ENCODE measurements around the gene IL4R.
"Not testable (repeated sequence)": the region's sequence is repeated elsewhere in the genome, so short reads cannot be mapped to it uniquely, and the experiment has no call there.

Gene IL4R

DNA sequence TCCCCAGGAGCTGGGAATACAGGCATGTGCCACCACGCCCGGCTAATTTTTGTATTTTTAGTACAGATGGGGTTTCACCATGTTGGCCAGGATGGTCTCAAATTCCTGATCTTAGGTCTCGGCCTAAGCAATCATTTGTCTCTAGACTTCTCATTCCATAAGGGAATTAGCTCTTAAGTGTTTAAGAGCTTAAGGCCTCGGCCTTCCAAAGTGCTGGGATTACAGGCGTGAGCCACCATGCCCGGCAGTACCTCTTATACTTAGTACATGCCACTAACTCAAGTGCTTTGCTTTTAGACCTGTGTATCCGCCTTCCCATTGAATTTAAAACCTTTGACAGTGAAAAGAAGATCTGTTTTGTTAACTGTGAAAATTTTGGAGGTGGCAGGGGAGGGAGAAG, 71.6 kb downstream of the IL4R start:
- no peak for DNase-seq

DNA sequence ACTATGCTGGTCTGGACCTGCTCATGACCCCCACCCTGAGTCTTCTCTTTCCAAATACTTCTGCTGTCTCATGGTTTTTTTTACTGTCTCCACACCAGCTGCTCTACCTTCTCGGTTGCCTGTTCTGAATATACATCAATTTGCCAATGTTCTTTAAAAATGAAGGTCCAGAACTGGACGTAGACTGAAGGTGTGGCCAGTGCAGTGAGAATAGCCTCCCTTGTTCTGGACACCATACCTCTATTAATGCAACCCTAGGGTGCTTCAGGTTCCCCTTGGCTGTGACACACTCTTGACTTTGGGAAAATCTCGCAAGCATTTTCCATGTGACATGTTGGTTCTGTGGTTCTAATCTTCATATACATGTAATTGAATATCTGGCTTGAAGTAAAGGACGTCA, 72.9 kb downstream of the IL4R start:
- DNase-seq, result no peak

DNA sequence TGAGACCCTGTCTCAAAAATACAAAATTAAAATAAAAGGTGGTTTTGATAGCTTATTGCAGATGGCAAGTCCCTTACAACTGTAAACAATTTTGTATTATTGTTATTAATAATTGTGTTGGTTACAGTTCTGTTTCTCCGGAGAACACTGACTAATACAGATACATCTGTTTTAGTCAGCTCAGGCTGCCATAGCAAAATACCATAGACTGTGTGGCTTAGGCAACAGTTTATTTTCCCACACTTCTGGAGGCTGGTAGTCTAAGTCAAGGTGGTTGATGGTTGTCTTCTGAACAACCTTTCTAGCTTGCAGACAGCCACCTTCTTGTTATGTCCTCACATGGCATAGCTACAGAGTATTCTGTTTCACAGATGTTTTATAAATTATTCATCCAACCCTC, 74.0 kb downstream of the IL4R start:
- DNase-seq, result no peak

DNA sequence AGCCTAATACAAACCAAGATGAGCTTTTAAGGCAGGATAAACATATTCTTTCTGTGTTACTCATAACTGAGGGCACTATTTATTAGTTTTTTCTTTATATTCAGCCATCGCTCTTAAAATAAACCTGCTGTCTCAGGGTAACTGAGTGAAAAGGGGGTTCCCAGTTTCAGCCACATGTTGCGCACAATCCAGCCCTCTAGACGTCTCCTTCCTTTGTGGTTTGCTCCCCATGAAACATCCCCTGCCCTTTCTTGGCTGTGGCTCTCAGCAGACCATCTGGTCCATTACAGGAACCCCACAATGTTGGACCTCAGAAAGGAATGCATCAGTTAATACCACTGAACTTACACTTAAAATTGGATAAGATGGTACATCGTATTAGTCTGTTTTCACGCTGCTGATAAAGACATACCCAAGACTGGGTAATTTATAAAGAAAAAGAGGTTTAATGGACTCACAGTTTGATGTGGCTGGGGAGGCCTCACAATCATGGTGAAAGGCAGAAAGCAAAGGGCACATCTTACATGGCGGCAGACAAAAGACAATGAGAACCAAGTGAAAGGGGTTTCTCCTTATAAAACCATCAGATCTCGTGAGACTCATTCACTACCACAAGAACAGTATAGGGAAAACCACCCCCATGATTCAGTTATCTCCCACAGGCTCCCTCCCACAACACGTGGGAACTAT, 75.6 kb downstream of the IL4R start:
- DNase-seq, result no peak

DNA sequence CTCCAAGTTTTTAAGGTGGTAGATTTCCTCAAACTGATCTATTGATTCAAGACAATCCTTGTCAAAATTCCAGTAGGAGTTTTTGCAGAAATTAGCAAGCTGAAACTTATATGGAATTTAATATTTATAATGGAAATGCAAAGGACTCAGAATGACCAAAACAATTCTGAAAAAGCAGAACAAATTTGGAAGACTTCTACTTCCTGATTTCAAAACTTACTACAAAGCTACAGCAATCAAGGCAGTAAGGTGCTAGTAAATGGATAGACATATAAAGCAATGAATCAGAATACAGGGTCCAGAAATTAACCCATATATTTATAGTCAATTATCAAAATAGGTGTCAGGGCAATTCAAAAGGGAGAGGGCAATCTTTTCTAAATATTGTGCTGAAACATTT, 76.4 kb downstream of the IL4R start:
- DNase-seq, result no peak

DNA sequence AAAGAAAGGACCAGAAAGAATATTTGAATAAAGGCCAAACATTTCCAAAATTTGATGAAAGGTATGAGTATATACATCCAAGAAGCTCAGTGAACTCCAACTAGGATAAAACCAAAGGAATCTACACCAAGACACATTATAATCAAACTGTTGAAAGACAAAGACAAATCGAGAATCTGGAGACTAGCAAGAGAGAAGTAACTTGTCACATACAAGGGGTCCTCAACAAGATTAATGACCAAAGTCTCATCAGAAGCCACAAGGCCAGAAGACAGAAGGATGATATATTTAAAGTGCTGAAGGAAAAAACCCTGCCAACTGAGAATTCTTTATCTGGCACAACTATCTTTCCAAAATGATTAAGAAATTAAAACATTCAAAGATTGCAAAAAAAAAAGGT, 78.9 kb downstream of the IL4R start:
- DNase-seq, result no peak

DNA sequence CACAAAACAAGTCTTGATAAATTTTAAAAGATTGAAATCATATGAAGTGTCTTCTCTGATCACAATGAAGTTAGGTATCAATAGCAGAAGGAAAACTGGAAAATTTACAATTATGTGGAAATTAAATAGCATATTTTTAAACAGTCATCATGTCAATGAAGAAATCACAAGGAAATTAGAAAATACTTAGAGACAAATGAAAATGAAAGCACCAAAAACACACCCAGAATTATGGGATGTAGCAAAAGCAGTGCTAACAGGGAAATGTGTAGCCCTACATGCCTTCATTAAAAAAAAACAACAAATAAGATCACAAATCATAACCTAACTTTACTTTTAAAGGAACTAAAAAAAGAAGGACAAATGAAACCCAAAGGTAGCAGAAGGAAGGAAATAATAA, 80.7 kb downstream of the IL4R start:
- DNase-seq, result no peak

DNA sequence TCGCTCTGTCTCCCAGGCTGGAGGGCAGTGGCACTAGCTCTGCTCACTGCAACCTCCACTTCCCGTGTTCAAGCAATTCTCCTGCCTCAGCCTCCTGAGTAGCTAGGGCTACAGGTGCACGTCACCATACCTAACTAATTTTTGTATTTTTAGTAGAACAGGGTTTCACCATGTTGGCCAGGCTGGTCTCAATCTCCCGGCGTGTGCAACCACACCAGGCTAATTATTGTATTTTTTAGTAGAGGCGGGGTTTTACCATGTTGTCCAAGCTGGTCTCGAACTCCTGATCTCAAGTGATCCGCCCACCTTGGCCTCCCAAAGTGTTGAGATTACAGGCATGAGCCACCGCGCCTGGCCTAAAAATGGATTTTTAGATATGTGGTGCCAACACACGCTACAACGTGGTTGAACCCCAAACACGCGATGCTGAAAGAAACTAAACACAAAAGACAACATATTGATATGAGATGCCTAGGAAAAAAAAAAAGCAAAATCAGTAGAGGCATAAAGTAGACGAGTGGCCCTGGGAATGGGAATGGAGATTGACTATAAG, 84.6 kb downstream of the IL4R start:
- DNase-seq, result not testable (repeated sequence)

DNA sequence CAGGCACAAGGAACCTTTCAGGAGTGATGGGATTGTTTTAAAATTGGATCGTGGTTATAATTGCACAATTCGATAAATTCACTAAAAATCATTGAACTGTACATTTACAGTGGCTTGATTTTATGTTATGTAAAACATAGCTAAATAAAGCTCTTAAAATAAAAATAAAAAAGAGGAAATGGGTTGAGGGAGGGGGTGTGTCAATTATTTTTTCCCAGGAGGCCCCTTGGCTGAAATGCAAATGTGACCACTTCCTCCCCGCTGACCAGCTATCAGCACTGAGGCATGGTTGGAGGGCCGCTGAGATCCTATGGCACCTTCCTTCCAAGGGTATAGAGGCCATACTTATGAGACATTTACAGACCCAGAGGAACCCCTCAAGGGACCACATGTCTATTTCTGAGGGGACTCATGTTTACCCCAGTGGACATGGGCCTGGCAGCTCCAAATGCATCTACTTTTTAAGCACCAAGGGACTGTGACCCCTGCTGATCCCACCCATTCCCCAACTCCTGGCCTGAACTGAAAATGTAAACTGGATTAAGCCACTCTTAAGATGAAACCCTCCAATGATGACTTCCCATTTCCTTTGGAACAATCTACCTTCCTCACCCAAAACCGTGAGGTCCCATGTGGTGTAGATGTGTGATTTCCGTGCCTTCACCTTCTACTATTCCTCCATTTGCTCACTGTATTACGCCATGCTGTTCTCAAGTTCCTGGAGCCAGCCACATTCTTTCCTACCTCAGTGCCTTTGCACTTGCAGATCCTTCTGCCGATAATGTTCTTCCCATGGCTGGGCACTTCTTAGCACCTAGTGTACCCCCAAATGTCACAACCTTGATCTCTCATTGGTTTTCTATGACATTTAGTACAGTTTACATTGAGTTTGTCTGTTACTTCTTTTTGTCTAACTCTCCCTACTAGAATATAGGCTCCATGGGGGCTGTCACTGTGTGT, 85.4 kb downstream of the IL4R start:
- DNase-seq, result no peak

DNA sequence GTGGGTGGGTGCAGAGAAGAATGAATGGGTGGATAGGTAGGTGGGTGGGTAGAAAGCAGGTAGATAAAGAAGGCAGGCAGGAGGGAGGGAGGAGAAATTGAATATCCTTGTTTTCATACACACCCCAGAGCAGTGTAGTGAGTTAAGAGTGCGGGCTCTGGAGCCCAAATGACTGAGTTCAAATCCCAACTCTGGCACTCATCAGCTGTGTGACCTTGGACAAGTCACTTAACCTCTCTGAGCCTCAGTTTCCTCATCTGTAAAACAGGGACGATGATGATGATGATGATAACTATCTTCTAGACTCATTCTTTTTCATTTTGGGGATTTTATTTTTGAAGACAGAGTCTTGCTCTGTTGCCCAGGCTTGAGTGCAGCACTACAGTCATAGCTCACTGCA, 86.2 kb downstream of the IL4R start:
- no peak for DNase-seq

DNA sequence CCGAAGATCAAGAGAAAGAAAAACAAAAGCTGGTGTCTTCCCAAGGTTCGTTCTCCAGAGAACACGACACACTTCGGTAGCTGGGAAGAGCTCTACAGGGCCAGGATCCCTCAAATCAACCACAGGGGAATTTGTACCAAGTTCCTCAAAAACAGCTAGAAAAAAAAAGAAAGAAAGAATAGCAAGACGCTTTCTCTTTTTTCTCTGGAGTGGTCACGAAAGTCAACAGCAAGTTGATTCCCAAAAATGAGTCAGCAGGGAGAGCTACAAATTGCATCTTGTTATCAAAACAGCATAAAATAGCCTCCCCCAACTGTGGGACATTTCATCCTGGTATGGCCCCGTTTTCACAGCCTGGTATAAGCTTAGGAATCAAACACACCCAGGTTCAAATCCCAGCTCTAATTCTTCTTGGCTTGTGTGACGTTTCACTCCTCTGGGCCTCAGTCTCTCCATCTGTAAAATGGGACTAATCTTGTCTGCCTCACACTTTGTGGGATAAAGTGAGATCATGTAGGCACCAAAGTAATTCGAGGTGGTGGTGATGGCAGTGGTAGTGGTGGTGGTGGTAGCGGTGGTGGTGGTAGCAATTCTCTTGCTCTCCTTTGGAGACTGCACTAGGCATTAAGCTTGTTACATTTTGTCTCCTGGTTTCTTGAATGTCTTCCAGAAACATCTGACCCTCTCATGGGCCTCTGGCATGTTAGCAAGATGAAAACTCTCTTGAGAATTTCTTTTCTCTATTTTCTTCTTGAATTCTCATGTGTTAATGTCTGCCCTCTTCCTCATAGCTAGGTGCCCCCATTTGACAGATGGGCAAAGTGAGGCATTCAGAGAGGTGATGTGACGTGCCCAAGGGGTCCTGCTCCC, 87.2 kb downstream of the IL4R start:
- no peak for DNase-seq

DNA sequence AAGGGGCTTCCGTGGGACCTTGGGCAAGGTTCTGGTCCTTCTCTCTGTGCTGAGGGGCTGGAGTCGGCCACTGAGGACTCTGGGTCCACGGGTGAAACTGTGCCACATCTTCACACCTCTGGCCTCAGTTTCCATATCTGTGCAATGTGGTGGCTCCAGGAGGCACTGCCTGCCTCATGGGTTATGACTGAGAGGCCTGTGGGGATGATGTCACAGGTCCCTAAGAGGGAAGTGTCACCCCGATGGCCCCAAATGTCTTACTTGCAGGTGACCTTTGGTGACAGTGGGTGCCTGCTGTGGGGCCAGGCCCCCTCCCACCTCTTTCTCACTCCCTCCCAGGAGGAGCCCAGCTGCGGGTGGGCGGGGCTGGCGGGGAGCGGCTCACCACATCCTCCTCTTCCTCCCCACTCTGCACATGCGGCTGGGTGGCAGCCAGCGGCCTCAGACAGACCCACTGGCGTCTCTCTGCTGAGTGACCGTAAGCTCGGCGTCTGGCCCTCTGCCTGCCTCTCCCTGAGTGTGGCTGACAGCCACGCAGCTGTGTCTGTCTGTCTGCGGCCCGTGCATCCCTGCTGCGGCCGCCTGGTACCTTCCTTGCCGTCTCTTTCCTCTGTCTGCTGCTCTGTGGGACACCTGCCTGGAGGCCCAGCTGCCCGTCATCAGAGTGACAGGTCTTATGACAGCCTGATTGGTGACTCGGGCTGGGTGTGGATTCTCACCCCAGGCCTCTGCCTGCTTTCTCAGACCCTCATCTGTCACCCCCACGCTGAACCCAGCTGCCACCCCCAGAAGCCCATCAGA, 88.2 kb downstream of the IL4R start, which contains the start of gene IL21R:
TSS of gene IL21R (plus strand) at position 407 of the 801 bp plus-strand sequence. CDS start 27,898 bp downstream, outside the sequence.
- DNase-seq, result no peak

DNA sequence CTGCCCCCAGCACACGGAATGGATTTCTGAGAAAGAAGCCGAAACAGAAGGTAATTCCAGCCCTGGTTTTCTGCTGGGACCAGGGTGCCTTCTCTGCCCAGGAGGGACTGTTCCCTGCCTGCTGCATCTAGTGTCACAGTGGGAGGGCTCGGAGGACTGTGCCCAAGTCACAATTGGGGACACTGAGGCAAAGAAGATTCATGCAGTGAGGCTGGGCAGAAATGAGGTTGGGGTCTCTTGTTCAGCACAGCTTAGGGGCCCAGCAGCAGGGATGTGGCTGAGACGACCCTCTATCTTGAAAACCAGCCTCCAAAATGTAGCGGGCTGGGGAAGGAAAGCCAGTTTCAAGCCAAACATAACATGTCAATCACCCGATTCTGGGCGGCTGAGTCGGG, 88.8 kb downstream of the IL4R start:
- DNase-seq, result no peak

DNA sequence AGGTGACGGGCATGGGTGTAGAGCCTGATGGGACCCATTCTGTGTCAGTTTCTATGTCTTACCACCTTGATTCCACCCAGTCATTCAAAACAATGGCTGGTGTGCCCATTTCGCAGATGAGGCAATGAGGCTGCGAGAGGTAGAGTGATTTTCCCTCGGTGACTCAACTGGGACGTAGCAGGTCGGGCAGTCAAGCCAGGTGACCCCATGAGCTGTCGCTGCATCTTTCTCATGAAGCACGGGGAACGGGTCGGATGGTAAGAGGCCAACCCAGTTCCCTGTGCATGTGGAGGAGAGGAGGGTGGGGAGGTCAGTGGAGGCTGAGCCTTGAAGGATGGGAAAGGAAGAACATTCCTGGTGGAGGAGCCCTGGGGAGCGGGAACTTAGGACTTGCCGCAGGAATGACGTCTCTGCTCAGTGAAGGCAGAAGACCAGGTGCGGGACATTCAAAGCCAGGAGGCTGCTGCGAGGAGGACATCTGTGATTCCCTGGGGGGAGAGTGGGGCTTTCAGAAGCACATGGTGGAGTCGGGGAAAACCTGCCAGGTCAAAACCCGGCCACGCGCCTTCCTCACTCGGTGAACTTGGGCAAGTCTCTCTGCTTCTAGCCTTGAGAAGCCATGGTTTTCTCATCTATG, 89.3 kb downstream of the IL4R start:
- no peak for DNase-seq

DNA sequence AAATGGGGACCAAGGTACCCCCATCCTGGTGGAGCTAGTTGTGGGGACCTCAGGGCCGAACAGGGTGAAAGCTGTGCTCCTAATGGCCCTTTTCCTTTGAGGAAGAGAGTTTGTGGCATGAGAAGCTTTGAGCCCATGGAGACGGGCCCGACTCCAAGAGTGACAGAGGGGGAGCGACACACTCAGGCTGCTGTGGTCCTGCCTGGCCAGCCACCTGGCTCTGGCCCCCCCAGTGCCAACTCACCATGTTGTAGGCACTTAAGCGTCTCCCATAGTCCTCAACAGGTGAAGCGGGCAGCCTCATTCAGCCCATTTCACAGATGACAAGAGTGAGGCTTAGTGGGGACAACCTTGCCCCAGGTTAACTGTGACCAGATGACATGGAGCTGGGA, 89.8 kb downstream of the IL4R start:
- no peak for DNase-seq

DNA sequence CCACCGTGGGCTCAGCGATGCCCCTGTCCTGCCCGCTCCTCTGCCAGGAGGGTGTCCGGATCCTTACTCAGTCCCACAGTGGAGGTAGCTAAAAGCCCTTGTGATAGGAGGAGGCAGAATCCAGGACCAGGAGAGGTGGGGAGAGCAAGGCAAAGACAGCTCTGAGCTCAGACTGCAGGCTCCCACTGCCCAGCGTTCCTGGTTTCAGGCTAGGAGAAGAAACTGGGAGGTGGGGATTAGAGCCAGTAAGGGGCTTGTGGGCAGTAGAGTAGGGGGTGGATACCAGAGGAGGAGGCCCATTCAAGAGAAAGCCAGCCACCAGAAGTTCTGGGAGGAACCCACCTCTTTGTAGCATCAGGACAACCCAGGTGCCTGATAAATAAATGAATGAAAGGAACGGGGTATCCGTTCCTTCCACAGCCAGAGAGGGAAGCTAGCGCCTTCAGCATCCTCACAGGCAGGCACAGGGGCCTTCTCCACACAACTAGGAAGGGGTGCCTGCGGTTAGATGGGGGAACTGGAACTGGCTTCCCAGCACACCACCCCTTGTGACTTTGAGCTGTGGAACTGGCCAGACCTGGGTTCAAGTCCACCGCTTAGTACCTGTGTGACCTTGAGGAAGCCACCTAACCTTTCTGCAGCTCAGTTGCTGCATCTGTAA, 90.5 kb downstream of the IL4R start:
- no peak for DNase-seq

DNA sequence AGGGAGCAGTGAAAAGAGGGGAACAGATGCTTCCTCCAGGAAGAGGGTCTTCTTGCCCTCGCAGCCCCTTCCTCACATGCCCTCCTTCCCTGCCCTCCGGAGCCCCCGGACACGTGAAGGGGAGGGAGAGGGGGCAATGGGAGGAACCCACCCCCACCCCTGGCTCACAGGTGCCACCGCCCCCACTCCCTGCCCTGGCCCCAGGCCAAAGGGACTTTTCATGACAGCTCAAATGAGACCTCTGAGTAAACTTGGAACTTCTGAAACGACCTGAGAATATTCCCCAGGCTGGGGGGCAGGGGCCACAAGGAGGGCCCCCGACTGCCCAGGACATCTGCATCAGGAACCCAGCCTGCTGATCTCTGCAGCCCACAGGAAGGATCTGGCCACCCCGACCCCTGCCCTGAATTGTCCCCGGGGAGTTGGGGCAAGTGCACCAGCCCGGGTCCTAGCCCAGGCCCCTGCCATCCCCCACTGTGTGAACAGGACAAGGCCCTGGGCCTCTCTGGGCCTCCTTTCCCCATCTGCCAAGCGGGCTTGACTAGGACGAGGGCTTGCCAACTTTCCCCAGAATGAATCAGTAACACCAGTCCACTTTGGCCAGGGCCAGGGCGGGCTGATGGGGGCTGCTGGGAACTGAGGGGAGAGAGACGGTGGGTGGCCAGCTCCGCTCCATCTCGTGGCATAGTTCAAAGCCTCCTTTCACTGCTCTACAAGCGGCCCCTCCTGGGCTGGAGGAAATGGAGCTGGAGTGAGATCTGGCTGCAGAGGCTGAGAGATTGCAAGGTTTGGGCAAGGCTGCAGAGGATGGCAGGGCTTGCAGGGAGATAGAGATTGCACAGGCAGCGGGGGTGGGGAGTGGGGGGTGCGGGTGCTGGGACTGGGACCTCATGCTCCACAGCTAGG, 92.0 kb downstream of the IL4R start:
- DNase-seq, result no peak

DNA sequence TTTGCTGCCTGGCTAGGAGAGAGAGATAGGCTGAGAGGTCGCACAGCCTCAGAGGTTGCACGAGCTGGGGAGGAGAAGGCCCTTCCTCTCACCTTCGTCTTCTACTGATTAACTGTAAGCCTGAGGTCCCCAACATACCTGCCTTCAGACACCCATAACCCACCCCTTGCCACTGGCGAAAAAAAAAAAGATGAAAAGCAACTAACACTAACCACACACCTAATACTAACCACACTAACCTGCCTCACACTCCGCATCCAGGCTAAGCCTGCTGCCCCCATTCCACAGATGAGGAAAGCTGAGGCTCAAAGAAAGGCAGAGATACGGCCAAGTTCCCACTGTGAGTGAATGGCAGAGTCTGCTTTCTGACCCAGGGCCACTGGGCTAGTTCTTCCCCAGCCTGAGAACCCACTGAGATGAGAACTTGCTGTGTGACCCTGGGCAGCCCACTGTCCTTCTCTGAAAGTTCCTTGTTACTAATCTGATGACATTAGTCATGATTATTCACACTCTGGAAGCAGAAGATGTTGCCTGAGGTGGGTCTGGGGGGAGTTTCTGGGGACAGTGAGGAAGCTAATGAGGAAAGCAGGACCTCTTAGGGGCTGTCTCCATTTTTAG, 92.8 kb downstream of the IL4R start:
- no peak for DNase-seq

DNA sequence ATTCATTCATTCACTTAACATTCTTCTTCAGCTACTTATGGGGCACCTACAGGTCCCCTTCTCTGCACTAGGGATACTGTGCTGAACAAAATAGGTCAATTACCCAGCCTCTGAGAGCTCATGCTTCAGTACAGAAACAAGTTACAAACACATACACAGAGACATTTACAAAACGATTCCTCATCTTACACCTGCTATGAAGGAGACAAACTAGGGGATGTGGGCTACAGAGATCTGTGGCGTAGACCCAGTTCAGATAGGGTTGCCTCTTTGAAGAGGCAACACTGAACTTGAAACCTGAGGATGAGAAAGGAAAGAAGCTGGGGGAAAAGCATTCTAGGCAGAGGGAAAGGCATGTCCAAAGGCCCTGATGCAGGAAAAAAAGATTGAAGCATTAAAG, 93.4 kb downstream of the IL4R start:
- no peak for DNase-seq
